Measurements from ENCODE around the gene DLGAP3. TPM values are rescaled to one million over a fixed set of nuclear protein-coding genes. Genes with fewer than 3 reads are reported as not detected.

DLGAP3 gene
- total RNA-seq, 4 donors from 2014 or later, result 0.18 to 0.19 TPM; not detected in 2

GRCh38 chr1:34874296-34874952 lies 55.0 kb downstream of the DLGAP3 start:
- intact Hi-C loops (cut with DNase I), result no loop called here
- Histone ChIP-seq H3K4me1 (no peaks in the 10 kb centered on the region), H3K9me3 (no peaks in the 10 kb centered on the region), H3K4me3 (no peak overlapping the region), H3K27ac (no peak overlapping the region), H3K27me3 (peaks cover 0 to 77% (median 0%) of the 10 kb centered on the region in 4 donors), H3K36me3 (no peaks in the 10 kb centered on the region)
- TF ChIP-seq, protein P1, sequence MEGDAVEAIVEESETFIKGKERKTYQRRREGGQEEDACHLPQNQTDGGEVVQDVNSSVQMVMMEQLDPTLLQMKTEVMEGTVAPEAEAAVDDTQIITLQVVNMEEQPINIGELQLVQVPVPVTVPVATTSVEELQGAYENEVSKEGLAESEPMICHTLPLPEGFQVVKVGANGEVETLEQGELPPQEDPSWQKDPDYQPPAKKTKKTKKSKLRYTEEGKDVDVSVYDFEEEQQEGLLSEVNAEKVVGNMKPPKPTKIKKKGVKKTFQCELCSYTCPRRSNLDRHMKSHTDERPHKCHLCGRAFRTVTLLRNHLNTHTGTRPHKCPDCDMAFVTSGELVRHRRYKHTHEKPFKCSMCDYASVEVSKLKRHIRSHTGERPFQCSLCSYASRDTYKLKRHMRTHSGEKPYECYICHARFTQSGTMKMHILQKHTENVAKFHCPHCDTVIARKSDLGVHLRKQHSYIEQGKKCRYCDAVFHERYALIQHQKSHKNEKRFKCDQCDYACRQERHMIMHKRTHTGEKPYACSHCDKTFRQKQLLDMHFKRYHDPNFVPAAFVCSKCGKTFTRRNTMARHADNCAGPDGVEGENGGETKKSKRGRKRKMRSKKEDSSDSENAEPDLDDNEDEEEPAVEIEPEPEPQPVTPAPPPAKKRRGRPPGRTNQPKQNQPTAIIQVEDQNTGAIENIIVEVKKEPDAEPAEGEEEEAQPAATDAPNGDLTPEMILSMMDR (IDR thresholded peaks at IDR 0.05), result no peak
- no peak for TF ChIP-seq POLR2A (IDR thresholded peaks at IDR 0.05)
- DNase-seq, result no peak
- 41% methylated on average over 4 of the region's 4 CpGs for WGBS, 2 donors

- Histone ChIP-seq H3K27ac (no peak overlapping the region), H3K9me3 (no peaks in the 10 kb centered on the region), H3K4me1 (peaks cover 0 to 2% (median 0%) of the 10 kb centered on the region in 3 donors), H3K36me3 (no peaks in the 10 kb centered on the region), H3K27me3 (peaks cover 0 to 56% (median 0%) of the 10 kb centered on the region in 4 donors), H3K4me3 (no peak overlapping the region)
- 82 to 88% methylated on average over 4 of the region's 4 CpGs for WGBS, 2 donors
- no peak for DNase-seq
- intact Hi-C loops (cut with DNase I), result no loop called here
- no peak for TF ChIP-seq POLR2A (IDR thresholded peaks at IDR 0.05)
- TF ChIP-seq, protein P1 (IDR thresholded peaks at IDR 0.05), result no peak
Measured at GRCh38 chr1:34872133-34872503, 57.3 kb downstream of the DLGAP3 start.

DNA sequence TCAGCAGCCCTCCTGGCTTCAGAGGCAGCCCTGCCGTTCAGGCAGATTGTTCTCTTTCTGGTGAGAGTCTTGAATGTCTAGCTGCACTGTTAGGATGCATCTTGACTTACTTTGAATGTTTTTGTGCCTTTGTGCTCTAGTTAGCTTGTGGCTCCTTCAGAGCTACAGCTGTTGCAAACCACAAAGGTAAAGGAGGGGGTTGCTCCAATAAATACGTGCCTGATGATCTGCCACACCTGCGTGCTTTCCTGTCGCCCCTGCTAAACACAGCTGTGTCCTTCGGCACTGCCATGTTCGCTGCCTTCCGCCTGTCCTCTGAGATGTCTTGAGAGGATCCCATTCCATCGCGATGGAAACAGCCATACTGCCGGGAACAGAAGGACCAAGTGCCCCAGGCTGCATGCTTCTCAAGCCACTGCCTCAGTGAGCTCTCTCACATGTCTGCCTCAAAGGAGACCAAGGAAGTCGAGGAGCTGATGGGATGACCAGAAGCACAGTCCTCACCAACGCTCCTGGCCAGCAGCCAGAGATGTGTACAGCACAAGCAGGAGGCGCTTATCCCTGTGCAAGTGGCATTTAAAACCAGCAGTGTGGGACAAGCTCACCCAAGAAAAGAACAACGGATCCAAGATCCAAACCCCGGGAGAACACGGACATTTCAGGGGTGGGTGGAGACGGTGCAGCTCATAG lies 57.9 kb downstream of the DLGAP3 start:
- DNase-seq, result no peak
- 58 to 70% methylated on average over 11 to 17 of the region's 17 CpGs for WGBS, 2 donors
- peaks cover 4 to 7% (median 5%) of the 10 kb centered on the region in 3 donors for H3K4me1 ChIP-seq
- no peaks in the 10 kb centered on the region for H3K9me3 ChIP-seq
- intact Hi-C loops (cut with DNase I), result no loop called here
- TF ChIP-seq, protein P1 (IDR thresholded peaks at IDR 0.05), result no peak
- TF ChIP-seq POLR2A (IDR thresholded peaks at IDR 0.05), result no peak
- H3K27ac ChIP-seq, result no peak overlapping the region
- peaks cover 0 to 50% (median 0%) of the 10 kb centered on the region in 4 donors for H3K27me3 ChIP-seq
- H3K36me3 ChIP-seq, result no peaks in the 10 kb centered on the region
- H3K4me3 ChIP-seq, result no peak overlapping the region

GRCh38 chr1:34870395-34870794 lies 59.1 kb downstream of the DLGAP3 start:
- no peak for DNase-seq
- no peak for TF ChIP-seq POLR2A (IDR thresholded peaks at IDR 0.05)
- TF ChIP-seq, protein P1 (IDR thresholded peaks at IDR 0.05), result no peak
- WGBS, 2 donors, result 50 to 55% methylated on average over 2 of the region's 2 CpGs

GRCh38 chr1:34869760-34870159 lies 59.7 kb downstream of the DLGAP3 start:
- H3K36me3 ChIP-seq, result no peaks in the 10 kb centered on the region
- peaks cover 0 to 33% (median 0%) of the 10 kb centered on the region in 4 donors for H3K27me3 ChIP-seq
- H3K9me3 ChIP-seq, result no peaks in the 10 kb centered on the region
- intact Hi-C loops (cut with DNase I), result no loop called here
- peaks cover 5 to 22% (median 12%) of the 10 kb centered on the region in 3 donors for H3K4me1 ChIP-seq
- WGBS, 2 donors, result 81 to 100% methylated on average over 2 to 3 of the region's 4 CpGs
- H3K4me3 ChIP-seq, result no peak overlapping the region
- TF ChIP-seq POLR2A (IDR thresholded peaks at IDR 0.05), result no peak
- TF ChIP-seq, protein P1 (IDR thresholded peaks at IDR 0.05), result no peak
- DNase-seq, result no peak
- no peak overlapping the region for H3K27ac ChIP-seq

More at GRCh38 chr1:34870395-34870794, 59.1 kb downstream of the DLGAP3 start:
- Histone ChIP-seq H3K9me3 (no peaks in the 10 kb centered on the region), H3K4me1 (peaks cover 5 to 19% (median 10%) of the 10 kb centered on the region in 3 donors), H3K36me3 (no peaks in the 10 kb centered on the region), H3K27me3 (peaks cover 0 to 39% (median 0%) of the 10 kb centered on the region in 4 donors), H3K27ac (no peak overlapping the region), H3K4me3 (no peak overlapping the region)
- intact Hi-C loops (cut with DNase I), result no loop called here
